Astrocyte (in vitro differentiated cells and primary cell): Measurements from ENCODE around the gene TUBB4B.

ENCODE experiments used
- EZH2 ChIP-seq: IDR thresholded peaks from 2 replicates; pipeline ENCODE4 v1.6.1; 2012; ENCODE audit warnings: mild to moderate bottlenecking, low read length, inconsistent platforms; ENCODE audit not compliant: insufficient read depth
- TF ChIP-seq, protein P1 (sequence below): IDR thresholded peaks from 2 replicates; pipeline ENCODE4 v1.5.1; 2011; ENCODE audit warnings: low read depth, mild to moderate bottlenecking, inconsistent platforms, low read length, moderate library complexity; ENCODE audit not compliant: insufficient read depth

DNA sequence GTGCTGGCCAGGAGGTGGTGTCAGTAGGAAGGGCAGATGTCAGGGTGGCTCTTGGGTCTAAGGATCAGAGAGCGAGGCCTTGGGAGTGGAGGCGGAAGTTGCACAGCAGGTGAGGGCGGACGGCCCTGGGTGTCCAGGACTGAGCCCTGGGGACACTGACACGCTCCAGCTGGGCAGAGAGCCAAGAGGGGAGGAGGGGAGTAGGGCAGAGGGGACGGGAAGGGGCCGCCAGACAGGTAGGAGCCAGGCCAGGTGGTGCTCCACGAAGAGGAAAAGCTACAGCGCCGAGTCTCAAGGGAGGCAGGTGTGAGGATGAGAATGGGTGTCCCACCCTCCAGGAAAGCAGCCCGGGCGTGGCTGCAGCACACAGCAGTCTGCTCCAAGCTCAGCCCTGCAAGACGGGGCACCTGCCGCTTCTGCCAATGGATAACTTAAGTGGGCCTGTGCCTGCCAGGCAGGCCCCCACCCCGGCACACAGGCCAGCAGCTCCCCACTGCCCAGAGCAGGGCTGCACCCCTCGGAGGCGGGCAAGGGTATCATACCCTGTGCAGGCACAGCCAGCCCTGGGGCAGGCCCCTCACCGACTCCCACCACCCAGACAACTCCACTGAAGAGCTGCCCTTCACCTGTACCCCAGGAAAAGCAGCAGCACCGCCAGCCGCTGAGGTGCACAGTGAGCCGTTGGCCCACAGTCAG lies 45.4 kb upstream of the TUBB4B start:
- TF ChIP-seq EZH2: no peak
- TF ChIP-seq, protein P1, sequence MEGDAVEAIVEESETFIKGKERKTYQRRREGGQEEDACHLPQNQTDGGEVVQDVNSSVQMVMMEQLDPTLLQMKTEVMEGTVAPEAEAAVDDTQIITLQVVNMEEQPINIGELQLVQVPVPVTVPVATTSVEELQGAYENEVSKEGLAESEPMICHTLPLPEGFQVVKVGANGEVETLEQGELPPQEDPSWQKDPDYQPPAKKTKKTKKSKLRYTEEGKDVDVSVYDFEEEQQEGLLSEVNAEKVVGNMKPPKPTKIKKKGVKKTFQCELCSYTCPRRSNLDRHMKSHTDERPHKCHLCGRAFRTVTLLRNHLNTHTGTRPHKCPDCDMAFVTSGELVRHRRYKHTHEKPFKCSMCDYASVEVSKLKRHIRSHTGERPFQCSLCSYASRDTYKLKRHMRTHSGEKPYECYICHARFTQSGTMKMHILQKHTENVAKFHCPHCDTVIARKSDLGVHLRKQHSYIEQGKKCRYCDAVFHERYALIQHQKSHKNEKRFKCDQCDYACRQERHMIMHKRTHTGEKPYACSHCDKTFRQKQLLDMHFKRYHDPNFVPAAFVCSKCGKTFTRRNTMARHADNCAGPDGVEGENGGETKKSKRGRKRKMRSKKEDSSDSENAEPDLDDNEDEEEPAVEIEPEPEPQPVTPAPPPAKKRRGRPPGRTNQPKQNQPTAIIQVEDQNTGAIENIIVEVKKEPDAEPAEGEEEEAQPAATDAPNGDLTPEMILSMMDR: no peak
